ENCODE data around the gene ZNF3. TPM values are rescaled to one million over a fixed set of nuclear protein-coding genes. Genes with fewer than 3 reads are reported as not detected.
A peak's percentile ranks its signal among the peaks of the same experiment; 100 is the strongest.

ZNF3 gene
- total RNA-seq, 1 donor from 2014 or later: 47.7 TPM

- Mint-ChIP-seq H3K27me3 (ENCODE audit: unreplicated experiment) (peaks cover 18% of the 10 kb centered on the region), H3K27ac (ENCODE audit: unreplicated experiment) (peak overlapping the region; percentile 74), H3K36me3 (ENCODE audit: low read depth, unreplicated experiment) (peaks cover 48% of the 10 kb centered on the region), H3K4me3 (ENCODE audit: unreplicated experiment) (peak overlapping the region; percentile 67), H3K9me3 (ENCODE audit: unreplicated experiment) (no peaks in the 10 kb centered on the region), H3K4me1 (ENCODE audit: unreplicated experiment) (peaks cover 52% of the 10 kb centered on the region)
- no peak for TF ChIP-seq CTCF (IDR thresholded peaks at IDR 0.05; ENCODE audit: unreplicated experiment)
- DNase-seq (ENCODE audit: low spot score): no peak
Measured at GRCh38 chr7:100090527-100091410, 9.2 kb upstream of the ZNF3 start.

DNA sequence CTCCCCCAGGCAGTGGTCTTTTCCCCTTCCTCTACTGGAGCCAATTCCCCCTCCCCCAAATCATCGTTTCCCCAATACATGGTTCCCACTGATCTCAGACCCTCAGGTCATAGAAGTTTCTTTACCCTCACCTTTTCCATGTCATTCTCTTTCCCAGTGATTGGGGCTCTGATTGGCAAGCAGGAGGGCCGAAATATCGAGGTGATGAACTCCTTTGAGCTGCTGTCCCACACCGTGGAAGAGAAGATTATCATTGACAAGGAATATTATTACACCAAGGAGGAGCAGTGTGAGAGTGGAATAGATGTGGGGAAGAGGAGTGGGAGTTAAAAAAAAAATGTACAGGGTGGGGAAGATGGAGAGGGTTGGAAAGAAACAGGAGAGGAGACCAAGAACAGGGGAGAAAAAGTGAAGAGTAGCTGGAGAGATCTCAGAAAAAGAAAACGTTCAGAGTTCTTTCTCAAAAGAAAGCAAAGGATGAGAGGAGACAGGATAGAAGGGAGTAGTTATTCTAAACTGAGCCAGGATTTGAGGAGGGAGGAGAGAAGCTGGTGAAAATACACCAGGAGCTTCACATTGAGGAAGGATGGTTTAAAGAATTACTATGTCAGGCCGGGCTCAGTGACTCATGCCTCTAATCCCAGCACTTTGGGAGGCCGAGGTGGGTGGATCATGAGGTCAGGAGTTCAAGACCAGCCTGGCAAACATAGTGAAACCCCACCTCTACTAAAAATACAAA, 8.1 kb upstream of the ZNF3 start:
- H3K36me3 Mint-ChIP-seq (ENCODE audit: low read depth, unreplicated experiment): peaks cover 40% of the 10 kb centered on the region
- peak overlapping the region; percentile 91 for H3K27ac Mint-ChIP-seq (ENCODE audit: unreplicated experiment)
- H3K27me3 Mint-ChIP-seq (ENCODE audit: unreplicated experiment): peaks cover 14% of the 10 kb centered on the region
- peak overlapping the region; percentile 96 for H3K4me3 Mint-ChIP-seq (ENCODE audit: unreplicated experiment)
- DNase-seq (ENCODE audit: low spot score): no peak
- peaks cover 43% of the 10 kb centered on the region for H3K4me1 Mint-ChIP-seq (ENCODE audit: unreplicated experiment)
- TF ChIP-seq CTCF (IDR thresholded peaks at IDR 0.05; ENCODE audit: unreplicated experiment): no peak
- H3K9me3 Mint-ChIP-seq (ENCODE audit: unreplicated experiment): no peaks in the 10 kb centered on the region

GRCh38 chr7:100088621-100089457, 7.3 kb upstream of the ZNF3 start, which contains the start of gene COPS6:
Gene COPS6, plus strand, starts transcription at chr7:100088969. Its CDS starts 22 bp downstream, at chr7:100088991.
- Mint-ChIP-seq H3K9me3 (ENCODE audit: unreplicated experiment) (no peaks in the 10 kb centered on the region), H3K36me3 (ENCODE audit: low read depth, unreplicated experiment) (peaks cover 34% of the 10 kb centered on the region), H3K27ac (ENCODE audit: unreplicated experiment) (peak within 1 kb of the TSS; percentile 92), H3K4me3 (ENCODE audit: unreplicated experiment) (peak within 1 kb of the TSS; percentile 96), H3K4me1 (ENCODE audit: unreplicated experiment) (peaks cover 42% of the 10 kb centered on the region), H3K27me3 (ENCODE audit: unreplicated experiment) (peaks cover 13% of the 10 kb centered on the region)
- peak; percentile 84 for DNase-seq (ENCODE audit: low spot score)
- no peak for TF ChIP-seq CTCF (IDR thresholded peaks at IDR 0.05; ENCODE audit: unreplicated experiment)

- no peak for DNase-seq (ENCODE audit: low spot score)
- peaks cover 37% of the 10 kb centered on the region for H3K4me1 Mint-ChIP-seq (ENCODE audit: unreplicated experiment)
- peak overlapping the region; percentile 94 for H3K4me3 Mint-ChIP-seq (ENCODE audit: unreplicated experiment)
- no peak for TF ChIP-seq CTCF (IDR thresholded peaks at IDR 0.05; ENCODE audit: unreplicated experiment)
- peaks cover 27% of the 10 kb centered on the region for H3K36me3 Mint-ChIP-seq (ENCODE audit: low read depth, unreplicated experiment)
- H3K9me3 Mint-ChIP-seq (ENCODE audit: unreplicated experiment): no peaks in the 10 kb centered on the region
- H3K27me3 Mint-ChIP-seq (ENCODE audit: unreplicated experiment): peaks cover 12% of the 10 kb centered on the region
- peak overlapping the region; percentile 92 for H3K27ac Mint-ChIP-seq (ENCODE audit: unreplicated experiment)
Measured at GRCh38 chr7:100088095-100088620, 6.6 kb upstream of the ZNF3 start.
